T follicular helper cell (primary cell): ENCODE data around the gene COMT.
"Not testable (repeated sequence)": the region's sequence is repeated elsewhere in the genome, so short reads cannot be mapped to it uniquely, and the experiment has no call there.

Source experiments
- DNase-seq: peaks from one replicate; pipeline ENCODE4 v3.0.0-alpha.2; 2020; ENCODE audit warnings: low read depth

Gene COMT

DNA sequence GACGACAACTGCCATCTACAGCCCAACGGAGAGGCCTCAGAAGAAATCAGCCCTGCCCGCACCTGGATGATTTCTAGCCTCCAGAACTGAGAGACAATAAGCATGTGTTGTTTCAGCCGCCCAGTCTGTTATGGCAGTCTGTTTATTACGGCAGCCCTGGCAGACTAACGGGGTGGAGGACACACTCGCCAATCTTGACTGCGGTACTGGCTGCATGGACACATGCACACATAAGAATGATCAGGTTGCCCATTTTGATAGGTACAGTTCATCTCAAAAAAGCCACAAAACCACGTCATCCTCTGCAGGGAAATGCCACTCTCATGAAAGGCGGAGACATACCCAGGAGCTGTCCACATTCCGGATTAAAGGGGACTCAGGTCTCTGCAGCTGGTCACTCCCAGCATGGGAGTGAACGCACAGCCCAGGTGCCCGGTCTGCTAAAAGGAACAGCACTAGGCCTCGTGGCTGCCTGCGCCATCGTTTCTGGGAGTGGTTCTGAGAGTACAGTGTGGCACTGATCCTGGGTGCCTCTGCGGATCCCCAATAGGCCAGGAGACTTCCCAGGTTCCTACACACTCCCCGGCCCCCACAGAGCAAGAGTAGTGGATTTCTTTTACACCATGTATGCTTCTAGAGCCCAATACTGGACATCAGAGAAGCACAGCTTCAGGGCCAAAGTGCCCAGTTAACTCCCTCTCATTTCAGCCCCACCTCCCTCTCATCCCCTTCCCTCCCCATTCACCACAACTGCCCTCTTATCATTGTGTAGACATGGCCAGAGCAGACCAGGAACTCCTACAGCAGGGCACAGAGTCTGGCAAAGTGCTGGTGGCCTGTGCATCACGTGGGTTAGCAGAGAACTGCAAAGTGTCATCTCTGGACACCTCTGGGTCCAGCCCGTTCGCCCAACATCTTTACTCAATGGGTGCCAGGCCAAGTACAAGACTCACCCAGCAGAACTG is 11.7 kb upstream of the COMT start:
- DNase-seq, result no peak

DNA sequence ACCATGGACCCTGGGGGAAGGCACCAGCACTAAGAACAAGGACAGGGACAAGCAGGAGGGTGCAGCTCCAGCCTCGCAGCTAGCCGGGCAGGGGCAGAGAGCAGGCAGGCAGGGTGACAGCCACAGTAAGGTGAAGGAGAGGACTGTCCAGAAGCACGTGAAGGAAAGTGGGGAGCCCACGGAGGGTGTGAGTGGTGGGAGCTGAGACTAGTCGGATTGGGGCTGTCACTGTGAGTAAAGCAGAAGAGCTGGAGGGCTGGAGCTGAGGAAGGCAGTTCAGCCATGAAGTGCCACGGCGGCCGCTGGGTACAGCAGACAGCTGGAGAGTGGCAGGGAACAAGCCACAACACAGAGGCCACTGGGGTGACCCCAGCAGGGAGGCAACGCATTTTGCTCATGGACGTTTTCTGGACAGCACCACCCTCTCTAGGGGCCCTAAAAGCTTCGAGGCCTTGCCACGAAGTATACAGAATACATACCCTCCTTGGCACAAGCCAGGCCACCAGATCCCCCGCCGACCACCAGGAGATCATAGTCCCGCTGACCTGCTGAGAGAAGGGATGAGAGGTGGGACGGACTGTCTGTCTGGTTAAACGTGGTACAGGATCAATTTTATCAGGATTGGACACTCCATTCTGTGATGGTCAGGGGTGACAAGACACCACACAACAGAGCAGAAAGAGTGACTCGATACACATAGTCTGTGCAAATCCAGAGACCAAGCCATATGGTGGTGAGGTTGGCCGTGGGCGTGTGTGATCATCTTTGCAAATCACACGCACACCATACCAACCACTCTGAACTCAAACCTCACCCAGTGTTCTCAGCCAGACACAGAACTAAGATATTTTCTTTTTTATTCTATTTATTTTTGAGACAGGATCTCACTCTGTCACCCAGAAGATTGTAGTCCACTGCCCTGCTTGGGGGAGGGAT is 10.8 kb upstream of the COMT start:
- DNase-seq, result no peak

DNA sequence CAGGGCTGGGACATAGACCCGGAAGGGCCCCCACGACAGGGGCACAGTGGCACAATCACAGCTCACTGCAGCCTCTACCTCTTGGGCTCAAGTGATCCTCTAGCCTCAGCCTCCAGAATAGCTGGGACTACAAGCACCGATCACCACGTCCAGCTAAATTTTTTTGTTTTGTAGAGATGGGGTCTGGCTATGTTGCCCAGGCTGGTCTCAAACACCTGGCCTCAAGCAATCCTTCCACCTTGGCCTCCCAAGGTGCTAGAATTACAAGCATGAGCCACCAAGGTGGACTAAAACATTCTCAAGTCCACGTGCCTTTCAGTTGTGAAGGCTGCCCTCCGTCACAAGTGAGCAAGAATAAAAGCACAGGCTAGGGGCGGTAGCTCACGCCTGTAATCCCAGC is 10.1 kb upstream of the COMT start:
- no peak for DNase-seq

DNA sequence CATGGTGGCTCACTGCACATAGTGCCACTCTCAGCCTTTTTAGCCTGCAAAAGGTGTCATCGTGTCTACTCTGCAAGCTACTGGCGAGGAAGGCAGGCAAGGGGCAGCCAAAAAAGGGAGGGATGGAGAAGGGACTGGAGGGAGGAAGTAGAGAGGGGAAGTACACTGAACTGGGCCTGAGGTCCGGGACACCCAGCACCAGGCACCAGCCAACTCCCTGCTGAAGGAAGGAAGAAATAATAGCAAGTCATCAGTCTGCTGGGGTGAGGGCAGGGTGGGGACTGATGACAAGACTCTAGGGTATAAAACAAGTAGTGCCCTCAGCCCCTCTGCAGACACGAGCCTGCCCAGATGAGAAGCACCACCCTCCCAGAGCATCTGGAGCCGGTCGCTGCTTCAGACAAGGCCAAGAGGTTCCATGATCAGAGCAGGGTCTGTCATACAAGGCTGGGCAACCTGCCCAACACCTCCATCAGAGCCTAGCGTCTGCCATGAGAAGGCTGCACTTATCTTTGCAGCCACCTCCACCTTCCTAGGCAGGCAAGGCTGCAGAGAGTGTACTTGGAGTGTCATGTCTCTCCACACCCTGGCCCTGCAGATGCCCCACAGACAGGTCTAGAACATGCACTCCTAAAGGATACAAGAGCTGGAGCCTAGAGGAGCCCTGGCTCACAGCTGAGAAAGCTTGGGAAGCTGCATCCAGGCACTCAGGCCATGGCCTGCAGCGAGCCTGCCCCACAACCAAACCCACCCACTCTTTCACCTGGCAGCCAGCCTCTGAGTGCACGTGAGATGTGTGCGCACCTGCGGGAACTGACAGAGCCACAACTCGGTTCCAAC is 9.0 kb upstream of the COMT start:
- DNase-seq, result no peak

DNA sequence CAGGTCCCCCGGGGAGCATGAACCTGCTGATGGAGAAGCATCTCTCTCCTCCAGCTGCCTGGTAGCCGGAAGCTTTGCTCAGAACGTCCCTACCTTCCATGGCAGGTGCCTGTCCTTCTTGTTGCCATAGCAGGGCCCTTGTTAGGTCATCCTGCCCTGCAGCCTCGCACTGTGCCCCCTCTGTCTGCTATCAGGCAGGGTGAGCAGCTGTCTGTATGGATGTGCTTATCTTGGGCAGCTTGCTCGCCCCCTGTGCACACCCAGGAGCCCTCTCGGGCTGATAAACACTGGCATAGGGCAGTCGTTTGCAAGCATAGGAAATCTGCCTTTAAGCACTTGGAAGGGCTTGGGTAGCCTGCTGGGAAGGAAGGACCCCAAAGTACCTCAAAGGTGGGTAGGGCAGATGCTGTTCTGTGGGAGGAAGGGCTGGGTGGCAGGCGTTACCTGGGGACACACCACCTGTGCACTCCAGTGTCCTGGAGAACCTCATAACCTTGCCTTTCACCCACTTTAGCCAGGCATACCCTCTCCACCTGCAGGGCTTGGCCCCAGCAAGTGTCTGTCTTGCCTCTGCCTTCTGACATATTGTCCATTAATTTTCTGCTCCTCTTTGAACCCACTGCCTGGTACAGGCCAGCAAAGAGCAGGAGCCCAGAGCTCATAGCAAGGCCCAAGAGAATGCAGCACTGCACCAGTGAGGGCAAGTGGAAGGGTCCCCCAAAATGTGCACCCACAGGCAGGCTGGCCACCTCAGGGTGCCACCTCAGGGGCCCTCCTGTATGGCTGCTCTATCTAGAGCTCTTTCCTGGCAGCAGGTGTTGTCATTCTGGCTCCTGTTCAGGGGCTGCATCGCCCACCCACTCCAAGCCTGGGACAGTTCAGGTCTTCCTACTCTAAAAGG is 8.0 kb upstream of the COMT start:
- no peak for DNase-seq

DNA sequence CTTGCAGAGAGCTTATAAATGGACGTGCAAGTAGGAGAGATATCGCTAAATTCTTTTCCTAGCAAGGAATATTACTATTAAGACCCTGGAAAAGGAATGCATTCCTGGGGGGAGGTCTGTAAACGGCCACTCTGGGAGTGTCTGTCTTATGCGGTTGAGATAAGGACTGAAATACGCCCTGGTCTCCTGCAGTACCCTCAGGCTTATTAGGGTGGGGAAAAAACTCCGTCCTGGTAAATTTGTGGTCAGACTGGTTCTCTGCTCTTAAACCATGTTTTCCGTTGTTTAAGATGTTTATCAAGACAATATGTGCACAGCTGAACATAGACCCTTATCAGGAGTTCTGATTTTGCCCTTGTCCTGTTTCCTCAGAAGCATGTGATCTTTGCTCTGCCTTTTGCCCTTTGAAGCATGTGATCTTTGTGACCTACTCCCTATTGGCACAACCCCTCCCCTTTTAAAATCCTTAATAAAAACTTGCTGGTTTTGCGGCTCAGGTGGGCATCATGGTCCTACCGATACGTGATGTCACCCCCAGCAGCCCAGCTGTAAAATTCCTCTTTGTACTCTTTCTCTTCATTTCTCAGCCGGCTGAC is 6.4 kb upstream of the COMT start:
- DNase-seq, result not testable (repeated sequence)

DNA sequence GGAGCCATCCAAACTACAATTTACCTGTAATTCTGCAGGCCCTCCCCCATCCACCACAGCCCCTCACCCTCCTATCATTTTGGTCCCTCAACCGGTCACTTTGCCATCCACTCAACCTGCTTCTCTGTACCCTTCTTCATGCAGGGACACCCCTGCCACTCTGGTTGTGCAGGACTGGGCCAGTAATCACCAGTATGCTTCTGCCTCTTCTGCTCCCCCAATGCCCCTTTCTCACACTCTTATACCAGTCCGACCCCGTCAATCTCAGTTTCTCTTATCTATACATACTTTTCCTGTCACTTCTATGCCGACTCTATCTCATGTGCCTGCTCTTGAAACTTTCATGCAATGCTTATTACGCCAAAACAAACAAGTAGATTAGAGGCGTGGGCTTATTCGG is 5.1 kb upstream of the COMT start:
- DNase-seq, result no peak

DNA sequence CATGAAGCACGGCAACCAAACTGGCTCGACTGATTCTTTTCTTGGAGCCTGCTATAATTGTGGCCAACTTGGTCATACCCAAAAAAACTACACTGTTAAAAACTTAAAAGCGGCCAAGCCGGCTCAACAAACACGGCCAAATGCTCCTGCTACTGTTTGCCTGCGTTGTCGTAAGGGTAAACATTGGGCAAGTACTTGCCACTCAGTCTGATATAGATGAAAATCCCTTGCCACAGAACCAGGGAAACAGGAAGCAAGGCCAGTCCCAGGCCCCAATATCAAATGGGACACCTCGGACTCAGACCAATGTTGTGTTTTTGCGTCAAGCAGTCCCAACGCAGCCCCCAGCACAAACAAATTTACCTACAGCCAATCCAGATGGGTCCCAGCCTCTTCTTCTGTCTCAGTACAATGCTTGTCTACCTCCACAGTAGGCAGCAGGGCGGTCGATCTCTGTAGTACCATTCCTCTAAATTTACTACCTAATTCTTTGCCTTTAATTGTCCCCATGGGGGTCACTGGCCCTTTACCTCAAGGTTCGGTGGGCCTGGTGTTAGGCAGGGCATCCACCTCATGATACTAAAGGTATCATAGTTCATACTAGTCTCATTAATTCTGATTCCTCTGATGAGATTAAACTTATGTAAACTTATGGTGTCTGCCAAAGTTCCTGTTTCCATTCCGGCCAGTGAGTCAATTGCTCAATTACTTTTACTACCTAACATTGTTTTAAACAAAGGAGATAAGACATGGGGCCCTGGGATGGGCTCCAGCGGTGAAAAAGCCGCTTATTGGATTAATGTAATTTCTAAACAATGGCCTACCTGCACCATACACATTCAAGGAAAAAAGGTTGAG is 3.7 kb upstream of the COMT start:
- DNase-seq, result no peak

DNA sequence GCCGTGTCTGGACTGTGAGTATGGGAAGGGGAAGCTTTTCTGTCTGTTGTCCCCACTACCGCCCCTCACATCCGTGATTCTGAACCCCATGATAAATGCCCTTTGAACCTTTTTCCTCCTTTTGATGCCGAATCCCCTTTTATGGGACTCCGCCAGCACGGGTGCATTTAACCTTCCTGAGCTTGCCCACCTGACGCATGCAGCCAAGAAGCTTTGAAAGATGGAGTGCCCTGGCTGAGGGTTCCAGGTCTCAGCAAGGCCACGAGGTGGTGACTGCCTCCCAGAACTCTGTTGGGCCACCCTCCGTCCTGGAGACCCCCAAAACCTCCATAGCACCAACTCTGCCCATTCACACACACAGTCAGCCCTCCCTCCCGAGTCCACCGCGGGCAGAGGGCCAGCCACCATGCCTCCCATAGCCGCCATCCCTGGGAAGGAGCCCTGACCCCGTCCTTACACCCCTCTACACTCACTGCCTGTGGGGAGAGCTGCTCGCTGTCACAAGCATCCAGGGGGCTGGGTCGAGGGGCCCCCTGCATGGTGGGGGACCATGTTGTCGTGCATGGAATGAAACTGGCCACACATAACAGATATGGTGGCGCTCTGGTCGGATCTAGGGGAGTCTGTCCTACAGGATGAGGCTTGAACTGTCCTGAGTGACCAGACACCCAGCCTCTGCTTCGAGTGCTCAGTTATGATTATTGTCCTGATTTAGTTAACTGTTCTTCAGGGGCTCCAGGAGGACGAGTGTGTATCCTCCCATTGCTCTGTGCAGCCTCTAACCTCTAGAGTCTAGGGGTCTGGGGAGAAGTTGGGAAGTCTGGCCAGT is 822 bp upstream of the COMT start:
- DNase-seq, result no peak

DNA sequence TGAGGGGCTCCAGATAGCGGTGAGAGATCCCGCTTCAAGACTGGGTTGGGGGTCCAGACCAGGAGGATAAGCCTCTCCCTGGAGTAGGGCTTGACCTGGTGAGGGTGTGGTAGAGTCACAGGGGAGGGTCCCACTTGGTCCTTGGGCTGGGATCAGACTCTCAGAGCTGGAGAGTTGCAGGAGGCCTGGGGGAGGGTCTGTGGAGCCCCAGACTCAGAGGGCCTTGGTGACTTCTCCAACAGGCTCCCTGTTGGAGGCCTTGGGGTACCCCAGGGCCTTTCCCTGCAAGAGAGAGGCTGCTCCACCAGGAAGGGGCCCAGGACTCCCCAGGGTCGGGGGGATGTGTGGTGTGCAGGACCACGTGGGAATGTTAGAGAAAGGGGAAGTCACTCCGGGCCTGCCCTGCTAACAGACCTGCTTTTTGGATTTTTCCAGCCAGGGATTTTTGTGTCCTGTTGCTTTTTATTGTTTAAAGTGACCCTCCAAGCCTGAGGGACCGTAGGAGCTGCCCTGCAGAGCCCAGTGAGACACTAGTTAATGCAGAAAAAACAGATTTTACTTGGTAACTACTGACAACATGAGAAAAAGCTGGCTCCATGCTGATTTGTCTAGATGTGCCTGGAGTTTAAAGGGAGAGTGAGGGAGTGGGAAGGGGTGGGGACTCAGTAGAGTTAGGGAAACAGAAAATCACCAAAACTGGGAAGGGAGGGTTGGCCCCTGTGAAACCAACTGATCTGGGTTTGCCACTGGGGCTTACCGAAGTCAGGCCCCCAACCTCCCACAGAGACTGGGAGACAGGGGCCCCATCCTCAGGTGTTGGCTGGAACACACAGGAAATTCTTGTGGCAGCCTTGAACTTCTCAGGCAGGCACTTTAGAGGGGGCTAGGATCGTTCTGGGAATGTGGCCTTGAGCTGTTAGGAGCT is 847 bp downstream of the COMT start:
- DNase-seq, result no peak

DNA sequence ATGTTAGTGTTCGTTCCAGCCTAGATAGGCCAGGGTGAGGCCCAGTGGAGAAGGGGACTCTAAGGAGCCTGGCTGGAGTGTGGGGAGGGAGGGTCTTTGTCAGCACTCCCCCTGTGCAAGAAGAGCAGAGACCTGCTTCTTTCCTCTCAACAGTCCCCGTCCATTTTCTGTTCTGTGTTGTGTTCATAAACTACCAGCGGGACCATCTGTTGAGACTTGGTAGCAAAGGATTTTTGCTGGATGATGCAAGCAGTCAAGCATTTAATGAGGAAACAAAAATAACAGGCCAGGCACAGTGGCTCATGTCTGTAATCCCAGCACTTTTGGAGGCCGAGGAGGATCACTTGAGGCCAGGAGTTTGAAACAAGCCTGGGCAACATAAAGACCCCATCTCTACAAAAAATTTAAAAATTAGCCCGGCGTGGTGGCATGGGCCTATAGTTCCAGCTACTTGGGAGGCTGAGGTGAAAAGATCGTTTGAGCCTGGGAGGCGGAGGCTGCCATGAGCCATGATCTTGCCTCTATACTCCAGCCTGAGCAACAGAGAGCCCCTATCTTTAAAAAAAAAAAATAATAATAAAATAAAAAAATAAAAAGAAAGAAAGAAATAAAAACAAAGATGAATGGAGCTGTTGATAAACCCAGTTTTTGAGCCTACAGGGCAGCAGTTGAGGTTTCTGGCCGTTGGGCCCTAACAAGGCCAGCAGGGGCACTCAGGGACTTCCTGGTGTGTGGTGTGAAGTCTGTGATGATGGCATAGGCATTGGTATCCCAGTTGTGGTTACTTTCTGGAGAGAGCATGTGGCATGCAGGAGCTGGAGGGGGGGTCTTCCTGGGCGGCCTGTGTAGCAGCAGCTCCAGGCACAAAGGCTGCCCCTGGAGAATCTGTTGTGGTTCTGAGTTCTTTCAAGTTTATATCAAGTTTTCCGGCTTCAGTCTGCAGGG is 1.8 kb downstream of the COMT start:
- DNase-seq, result no peak

DNA sequence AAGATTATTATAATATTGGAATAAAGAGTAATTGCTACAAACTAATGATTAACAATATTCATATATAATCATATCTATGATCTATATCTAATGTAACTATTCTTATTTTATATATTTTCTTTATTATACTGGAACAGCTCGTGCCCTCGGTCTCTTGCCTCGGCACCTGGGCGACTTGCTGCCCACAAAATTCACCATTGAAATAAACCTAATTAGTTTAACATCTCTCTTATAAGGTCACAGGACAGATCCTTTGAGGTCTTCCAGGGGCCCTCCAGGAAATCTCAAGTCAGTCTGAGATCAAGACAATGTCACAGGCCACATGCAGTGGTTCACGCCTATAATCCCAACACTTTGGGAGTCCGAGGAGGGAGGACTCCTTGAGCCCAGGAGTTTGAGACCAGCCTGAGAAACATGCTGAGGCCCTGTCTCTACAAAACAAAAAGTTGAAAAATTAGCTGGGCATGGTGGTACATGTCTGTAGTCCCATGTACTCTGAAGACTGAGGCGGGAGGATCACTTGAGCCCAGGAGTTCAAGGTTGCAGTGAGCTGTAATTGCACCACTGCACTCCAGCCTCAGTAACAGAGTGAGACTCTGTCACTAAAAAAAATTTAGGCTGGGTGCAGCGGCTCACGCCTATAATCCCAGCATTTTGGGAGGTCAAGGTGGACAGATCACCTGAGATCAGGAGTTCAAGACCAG is 6.6 kb downstream of the COMT start:
- DNase-seq, result no peak

DNA sequence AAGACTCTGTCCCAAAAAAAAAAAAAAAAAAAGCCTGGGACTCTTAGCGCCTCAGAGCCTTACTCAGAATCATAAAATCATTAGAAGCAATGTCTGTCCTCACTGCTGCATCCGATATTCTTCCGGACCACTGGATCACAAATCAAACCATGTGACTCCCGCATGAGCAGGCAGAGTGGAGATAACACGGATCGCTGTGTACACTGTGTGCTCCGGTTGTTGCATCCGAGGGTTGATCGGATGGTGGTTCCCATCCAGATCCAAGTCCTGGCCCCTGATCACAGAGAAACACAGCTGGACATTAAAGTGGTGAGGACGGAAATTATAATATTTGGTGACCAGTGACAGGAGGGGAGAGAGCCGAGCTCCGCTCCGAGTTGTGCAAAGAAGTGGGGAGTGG is 9.8 kb downstream of the COMT start:
- no peak for DNase-seq

DNA sequence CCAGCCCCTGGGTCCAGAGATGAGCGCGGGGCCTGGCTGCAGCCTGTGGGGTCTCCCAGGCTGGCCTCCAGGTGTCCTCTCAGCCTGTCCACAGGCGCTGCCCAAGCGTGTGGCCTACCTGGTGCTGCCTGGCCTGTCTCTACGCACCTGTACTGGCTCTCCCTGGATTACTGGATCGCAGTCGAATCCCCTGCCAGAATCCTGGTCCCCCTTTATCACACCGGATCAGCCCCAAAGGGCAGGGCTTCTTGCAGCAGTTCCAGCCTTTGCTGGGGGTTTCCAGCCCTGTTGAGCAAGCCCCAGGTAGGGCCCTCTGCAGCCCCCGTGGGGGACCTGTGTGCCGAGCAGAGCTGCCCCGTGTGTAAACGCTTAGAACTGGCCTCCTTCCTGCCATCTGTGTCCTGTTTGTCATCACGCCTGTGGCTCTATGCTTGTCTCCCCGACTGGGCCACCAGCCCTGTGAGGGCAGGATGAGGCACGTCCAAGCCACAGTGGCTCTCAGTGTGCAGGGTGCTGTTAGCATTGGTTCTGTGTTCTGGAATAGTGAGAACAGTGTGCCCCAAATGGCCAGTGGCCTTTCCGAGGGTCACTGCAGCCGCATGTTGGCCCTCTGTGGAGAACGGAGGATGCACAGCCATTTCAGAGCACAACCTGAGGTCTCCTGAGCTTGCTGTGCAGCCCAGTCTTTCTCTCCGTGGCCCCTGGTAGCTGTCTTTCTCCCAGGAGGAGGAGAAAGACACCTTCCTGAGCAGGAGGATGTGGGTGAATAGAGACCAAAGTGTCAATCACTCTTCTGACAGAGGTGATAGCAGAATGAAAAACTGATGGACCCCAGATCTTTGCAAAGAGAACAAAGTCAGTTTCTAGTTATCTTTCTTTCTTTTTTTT is 13.9 kb downstream of the COMT start:
- DNase-seq, result no peak

DNA sequence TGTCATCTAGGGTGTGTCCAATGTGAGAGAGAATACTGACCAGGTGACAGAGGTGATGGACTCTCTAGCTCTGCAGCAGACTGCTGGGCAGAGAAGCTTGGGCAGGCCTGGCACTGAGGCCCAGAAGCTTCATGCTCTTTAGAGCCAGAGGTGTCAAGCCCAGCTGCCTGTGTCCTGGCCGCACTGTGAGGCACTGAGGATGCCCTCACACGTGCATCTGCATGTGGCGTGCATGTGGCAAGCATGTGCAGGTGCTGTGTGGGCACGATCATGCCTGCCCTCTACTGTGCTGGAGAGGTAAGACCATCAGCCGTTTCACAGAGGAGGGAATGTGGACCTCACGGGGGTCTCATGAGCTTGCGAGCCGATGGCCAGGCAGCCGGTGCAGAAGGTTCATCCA is 15.9 kb downstream of the COMT start:
- DNase-seq, result no peak
